Right lobe of liver (tissue), 6 donors: Measurements from ENCODE around the gene NOL12. TPM values are rescaled to one million over a fixed set of nuclear protein-coding genes. Genes with fewer than 3 reads are reported as not detected.
A peak's percentile ranks its signal among the peaks of the same experiment; 100 is the strongest.

ENCODE experiments used
- ATAC-seq, 4 donors: fragments of 200-7000 bp; cut with Tn5 transposase; one replicate each; pipeline ENCODE4 v1.9.1; 2020; ENCODE audit warnings: mild to moderate bottlenecking in 4 of 4, moderate library complexity in 4 of 4
- DNase-seq, 3 donors: peaks; one replicate each; pipeline ENCODE4 v3.0.0-alpha.2; 2020
- H3K27ac ChIP-seq, 3 donors: fragments of 200-600 bp; one replicate each; pipeline ENCODE4 v1.8.0; 2022
- H3K27me3 ChIP-seq, 2 donors: fragments of 200-600 bp; one replicate each; pipeline ENCODE4 v1.8.0; 2022
- H3K36me3 ChIP-seq, 4 donors: fragments of 200-600 bp; sonication (generic) in 1 of 4; one replicate each; pipeline versions ENCODE4 v1.5.1 to v1.8.0; 2017 to 2022; ENCODE audit warnings: control low read depth in 1 of 4
- H3K4me1 ChIP-seq, 4 donors: fragments of 200-600 bp; sonication (generic) in 1 of 4; one replicate each; pipeline versions ENCODE4 v1.5.1 to v1.8.0; 2017 to 2022; ENCODE audit warnings: control low read depth in 1 of 4
- H3K4me3 ChIP-seq, 3 donors: fragments of 200-600 bp; one replicate each; pipeline ENCODE4 v1.8.0; 2022
- H3K9me3 ChIP-seq, 4 donors: fragments of 200-600 bp; sonication (generic) in 1 of 4; one replicate each; pipeline versions ENCODE4 v1.5.1 to v1.8.0; 2017 to 2022; ENCODE audit warnings: control low read depth in 1 of 4
- CTCF ChIP-seq, 4 donors: fragments of 200-600 bp in 3 of 4; fragments of 450-650 bp in 1 of 4; IDR thresholded peaks; one replicate each; pipeline versions ENCODE4 v1.5.1 to v1.8.0; 2016 to 2022; ENCODE audit warnings: antibody characterized with exemption in 4 of 4, mild to moderate bottlenecking in 2 of 4
- POLR2A ChIP-seq: fragments of 450-650 bp; IDR thresholded peaks from one replicate; pipeline ENCODE4 v1.6.1; 2017; ENCODE audit warnings: antibody characterized with exemption, mild to moderate bottlenecking
- WGBS: methylation state at CpG from one replicate; pipeline ENCODE4 v1.1.6; 2018; ENCODE audit warnings: low coverage, low lambda C conversion rate; ENCODE audit not compliant: insufficient coverage; ENCODE audit errors: missing lambda C conversion rate; 5-methylcytosine and 5-hydroxymethylcytosine counted together
- intact Hi-C, 2 donors: fragments of 100-400 bp; cut with DNase I; formaldehyde crosslinking; loops; one replicate each; pipeline versions ENCODE4 v1.11.2 to v1.14.1; 2022
- total RNA-seq, 6 experiments: library from RNA; depleted of rRNA in 2 of 6; stranded (reverse); fragments of >200 nt in 2 of 6; fragmentation: NEBNext Ultra II Directional in 3 of 6; extraction: Animal tissue kit (Norgen Biotek cat#: 25700) in 3 of 6; gene quantifications; one replicate each; pipeline versions ENCODE4 v1.1.0 to v1.2.4, GENCODE V29; 2016 to 2023
- donor health status: DM: no; HTN: yes; CAD: no.
- donor health status: DM: no; HTN: no; CAD: no.
- donor health status: DM: no; HTN: no; CAD: no.
- donor health status: DM: no; HTN: yes; CAD: no.
- donor health status: DM: no; HTN: yes; CAD: no.

NOL12 gene
- total RNA-seq, 6 experiments from 2014 or later: 8.4 to 16.1 (median 9.4) TPM

GRCh38 chr22:37639771-37640590 is 46.2 kb upstream of the NOL12 start:
- Histone ChIP-seq H3K4me1 (peaks cover 0 to 10% (median 0%) of the 10 kb centered on the region in 4 donors), H3K9me3 (no peaks in the 10 kb centered on the region), H3K27ac (peak overlapping the region; percentile 31 to 38 (median 33)), H3K36me3 (no peaks in the 10 kb centered on the region), H3K4me3 (peak overlapping the region; percentile 38 to 49 (median 41)), H3K27me3 (no peaks in the 10 kb centered on the region)
- TF ChIP-seq CTCF (IDR thresholded peaks at IDR 0.05) (no peak), POLR2A (no peak)
- DNase-seq: peak in 2 of 3 donors; percentile 35 to 46
- intact Hi-C loops: loop anchor here (5.0 to 10.0 kb wide), 2 partner anchors 42 to 85 kb away; no protein-coding TSS in a partner anchor
- ATAC-seq: peak in 1 of 4 donors; percentile 25
- WGBS: 22% methylated on average over 9 of the region's 27 CpGs

- ATAC-seq: no peak
Measured at GRCh38 chr22:37640591-37641560, 45.3 kb upstream of the NOL12 start.

GRCh38 chr22:37641561-37641949 is 44.6 kb upstream of the NOL12 start:
- no peaks in the 10 kb centered on the region for H3K27me3 ChIP-seq
- TF ChIP-seq POLR2A (no peak), CTCF (IDR thresholded peaks at IDR 0.05) (no peak)
- intact Hi-C loops: loop anchor here (5.0 to 10.0 kb wide), 2 partner anchors 41 to 83 kb away; no protein-coding TSS in a partner anchor
- H3K9me3 ChIP-seq: no peaks in the 10 kb centered on the region
- no peak for DNase-seq
- no peak for ATAC-seq
- no peak overlapping the region for H3K4me3 ChIP-seq
- H3K4me1 ChIP-seq: peaks cover 0 to 10% (median 0%) of the 10 kb centered on the region in 4 donors
- H3K27ac ChIP-seq: no peak overlapping the region
- 80% methylated on average over 3 of the region's 5 CpGs for WGBS
- H3K36me3 ChIP-seq: no peaks in the 10 kb centered on the region

More at GRCh38 chr22:37640591-37641560, 45.3 kb upstream of the NOL12 start:
- Histone ChIP-seq H3K4me1 (peaks cover 0 to 10% (median 0%) of the 10 kb centered on the region in 4 donors), H3K36me3 (no peaks in the 10 kb centered on the region), H3K27me3 (no peaks in the 10 kb centered on the region), H3K4me3 (peak overlapping the region; percentile 38 to 49 (median 41)), H3K27ac (peak overlapping the region in 1 of 3 donors; percentile 38), H3K9me3 (no peaks in the 10 kb centered on the region)
- TF ChIP-seq CTCF (IDR thresholded peaks at IDR 0.05) (no peak), POLR2A (no peak)
- 20% methylated on average over 2 of the region's 24 CpGs for WGBS
- peak in 1 of 3 donors; percentile 22 for DNase-seq
- intact Hi-C loops: loop anchor here (5.0 to 10.0 kb wide), 2 partner anchors 41 to 84 kb away; no protein-coding TSS in a partner anchor

DNA sequence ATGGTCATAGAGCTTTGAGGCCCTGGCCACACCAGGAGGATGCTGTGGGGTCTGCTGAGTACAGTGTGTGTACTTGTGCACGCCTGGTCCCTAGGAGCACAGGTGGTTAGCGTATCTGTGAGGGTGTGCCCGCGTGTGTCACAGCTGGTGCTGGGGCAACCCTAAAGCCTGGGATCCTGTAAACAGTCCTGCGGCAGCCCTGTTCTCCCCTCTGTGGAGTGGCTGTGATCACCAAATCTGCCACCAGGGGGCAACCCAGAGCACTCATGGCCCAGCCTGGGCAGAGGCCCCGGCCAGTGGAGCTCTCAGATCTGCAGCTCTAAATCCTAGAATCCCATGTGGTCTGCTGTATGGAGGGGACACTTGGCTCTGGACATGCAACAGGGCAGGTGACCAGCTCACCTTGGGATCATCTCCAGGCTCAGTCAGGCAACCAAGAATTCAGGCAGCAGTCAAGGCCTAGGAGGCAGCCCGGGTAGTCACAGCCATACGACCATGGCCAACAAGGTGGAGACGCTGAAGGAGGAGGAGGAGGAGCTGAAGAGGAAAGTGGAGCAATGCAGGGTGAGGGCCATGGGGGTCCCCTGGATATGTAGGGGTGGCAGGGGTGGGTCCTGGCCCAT is 42.8 kb upstream of the NOL12 start:
- no peak overlapping the region for H3K4me3 ChIP-seq
- no peaks in the 10 kb centered on the region for H3K27me3 ChIP-seq
- no peak overlapping the region for H3K27ac ChIP-seq
- TF ChIP-seq POLR2A (no peak), CTCF (IDR thresholded peaks at IDR 0.05) (peak; percentile 89 to 95 (median 93))
- H3K36me3 ChIP-seq: no peaks in the 10 kb centered on the region
- intact Hi-C loops: loop anchor here (5.0 to 10.0 kb wide), 2 partner anchors 39 to 81 kb away; no protein-coding TSS in a partner anchor
- 75% methylated on average over 2 of the region's 9 CpGs for WGBS
- ATAC-seq (peak; percentile 81 to 87 (median 85)), DNase-seq (peak; percentile 82 to 88 (median 85))
- H3K4me1 ChIP-seq: peaks cover 0 to 10% (median 0%) of the 10 kb centered on the region in 4 donors
- no peaks in the 10 kb centered on the region for H3K9me3 ChIP-seq
